Measurements from ENCODE around the gene CD8B.

- TF ChIP-seq CTCF (IDR thresholded peaks at IDR 0.05) (no peak), IRF3 (IDR thresholded peaks at IDR 0.05; ENCODE audit: low read depth, low read length) (no peak), REST (IDR thresholded peaks at IDR 0.05; ENCODE audit: low read depth, low read length) (no peak), POLR2AphosphoS5 (IDR thresholded peaks at IDR 0.05; ENCODE audit: low read depth, low read length) (no peak), JUND (IDR thresholded peaks at IDR 0.05) (no peak), PBX3 (IDR thresholded peaks at IDR 0.05) (no peak), EP300 (IDR thresholded peaks at IDR 0.05; ENCODE audit: borderline replicate concordance in 1 of 2, low read depth in 1 of 2, low read length in 1 of 2) (no peak), YY1 (IDR thresholded peaks at IDR 0.05; ENCODE audit: low read depth) (no peak)
These were observed 60.7 kb downstream of the CD8B start for GRCh38 chr2:86800856-86801567.

All from SK-N-SH (cell line).